ENCODE data around the gene CCT6B. TPM values are rescaled to one million over a fixed set of nuclear protein-coding genes. Genes with fewer than 3 reads are reported as not detected.

Gene CCT6B
- total RNA-seq, 1 donor from 2014 or later: 2.6 TPM

DNA sequence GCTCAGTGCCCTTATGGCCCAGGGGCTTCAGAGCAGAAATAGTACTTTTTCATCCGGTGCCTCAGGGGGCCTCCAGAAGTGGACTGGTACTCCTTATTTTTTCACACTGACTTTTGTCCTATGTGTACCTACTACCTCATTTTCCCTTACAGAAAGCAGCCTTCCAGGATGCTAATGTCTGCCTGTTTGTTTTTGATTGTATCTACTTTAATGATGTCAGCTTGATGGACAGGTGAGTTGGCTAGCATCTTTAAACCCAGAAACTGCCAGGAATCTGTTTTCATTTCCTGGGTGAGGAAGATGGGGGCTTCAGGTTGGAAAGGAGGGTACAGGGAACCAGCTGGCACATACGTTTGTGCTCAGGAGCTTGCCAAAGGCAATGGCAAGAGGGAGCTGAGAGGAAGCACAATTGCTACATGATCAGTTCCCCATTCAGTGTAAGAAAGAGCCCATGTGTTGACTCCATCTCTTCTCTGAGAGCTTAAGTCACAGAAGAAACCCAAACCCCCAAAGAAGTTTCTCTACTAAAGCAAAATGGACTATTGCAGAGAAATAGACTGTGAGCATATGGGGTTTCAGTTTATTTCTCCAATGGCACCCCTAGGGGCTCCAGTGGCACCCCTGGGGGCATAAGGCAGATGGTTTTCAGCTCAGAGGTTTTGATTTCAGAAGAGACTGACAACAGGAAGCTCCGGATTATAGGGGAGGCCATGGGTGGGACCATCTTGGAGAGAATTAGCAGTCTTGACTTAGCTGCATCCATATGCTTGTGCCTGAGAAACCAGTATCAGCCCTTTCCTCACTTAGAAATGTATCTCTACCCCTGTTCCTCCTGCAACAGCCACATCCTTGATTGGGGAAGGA, 35.4 kb upstream of the CCT6B start:
- H3K9me3 ChIP-seq (ENCODE audit: insufficient read depth, low read depth, low read length): no peaks in the 10 kb centered on the region
- H3K79me2 ChIP-seq (ENCODE audit: insufficient read depth, low read length): no peaks in the 10 kb centered on the region
- peaks cover 25% of the 10 kb centered on the region for H3K36me3 ChIP-seq (ENCODE audit: insufficient read depth, low read length)
- peaks cover 14% of the 10 kb centered on the region for H3K36me3 Mint-ChIP-seq (ENCODE audit: low read depth, unreplicated experiment)
- H2AFZ ChIP-seq (ENCODE audit: low read depth, low read length): no peak overlapping the region
- H4K20me1 ChIP-seq (ENCODE audit: insufficient read depth, low read length): no peaks in the 10 kb centered on the region
- H3K4me2 ChIP-seq (ENCODE audit: low read length): no peak overlapping the region
- H3K9me3 Mint-ChIP-seq (ENCODE audit: unreplicated experiment): no peaks in the 10 kb centered on the region
- H3K27ac Mint-ChIP-seq (ENCODE audit: unreplicated experiment): no peak overlapping the region
- H3K9ac ChIP-seq (ENCODE audit: low read length): no peak overlapping the region
- no peaks in the 10 kb centered on the region for H3K27me3 Mint-ChIP-seq (ENCODE audit: low read depth, unreplicated experiment)
- FAIRE-seq (no peak), DNase-seq (ENCODE audit: low read depth) (no peak)
- no peak overlapping the region for H3K4me3 ChIP-seq (ENCODE audit: insufficient read depth, low read depth, low read length)
- H3K4me1 ChIP-seq (ENCODE audit: insufficient read depth, low read length): peaks cover 11% of the 10 kb centered on the region
- TF ChIP-seq, protein P1, sequence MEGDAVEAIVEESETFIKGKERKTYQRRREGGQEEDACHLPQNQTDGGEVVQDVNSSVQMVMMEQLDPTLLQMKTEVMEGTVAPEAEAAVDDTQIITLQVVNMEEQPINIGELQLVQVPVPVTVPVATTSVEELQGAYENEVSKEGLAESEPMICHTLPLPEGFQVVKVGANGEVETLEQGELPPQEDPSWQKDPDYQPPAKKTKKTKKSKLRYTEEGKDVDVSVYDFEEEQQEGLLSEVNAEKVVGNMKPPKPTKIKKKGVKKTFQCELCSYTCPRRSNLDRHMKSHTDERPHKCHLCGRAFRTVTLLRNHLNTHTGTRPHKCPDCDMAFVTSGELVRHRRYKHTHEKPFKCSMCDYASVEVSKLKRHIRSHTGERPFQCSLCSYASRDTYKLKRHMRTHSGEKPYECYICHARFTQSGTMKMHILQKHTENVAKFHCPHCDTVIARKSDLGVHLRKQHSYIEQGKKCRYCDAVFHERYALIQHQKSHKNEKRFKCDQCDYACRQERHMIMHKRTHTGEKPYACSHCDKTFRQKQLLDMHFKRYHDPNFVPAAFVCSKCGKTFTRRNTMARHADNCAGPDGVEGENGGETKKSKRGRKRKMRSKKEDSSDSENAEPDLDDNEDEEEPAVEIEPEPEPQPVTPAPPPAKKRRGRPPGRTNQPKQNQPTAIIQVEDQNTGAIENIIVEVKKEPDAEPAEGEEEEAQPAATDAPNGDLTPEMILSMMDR (IDR thresholded peaks at IDR 0.05; ENCODE audit: insufficient read depth, low read depth, low read length): no peak
- no peak for TF ChIP-seq EZH2 (IDR thresholded peaks at IDR 0.05; ENCODE audit: insufficient read depth, low read length)
- no peak overlapping the region for H3K4me3 Mint-ChIP-seq (ENCODE audit: unreplicated experiment)
- H3K27ac ChIP-seq (ENCODE audit: low read depth, low read length): no peak overlapping the region
- H3K4me1 Mint-ChIP-seq (ENCODE audit: low read depth, unreplicated experiment): peaks cover 7% of the 10 kb centered on the region
- no peaks in the 10 kb centered on the region for H3K27me3 ChIP-seq (ENCODE audit: insufficient read depth, low read length)

DNA sequence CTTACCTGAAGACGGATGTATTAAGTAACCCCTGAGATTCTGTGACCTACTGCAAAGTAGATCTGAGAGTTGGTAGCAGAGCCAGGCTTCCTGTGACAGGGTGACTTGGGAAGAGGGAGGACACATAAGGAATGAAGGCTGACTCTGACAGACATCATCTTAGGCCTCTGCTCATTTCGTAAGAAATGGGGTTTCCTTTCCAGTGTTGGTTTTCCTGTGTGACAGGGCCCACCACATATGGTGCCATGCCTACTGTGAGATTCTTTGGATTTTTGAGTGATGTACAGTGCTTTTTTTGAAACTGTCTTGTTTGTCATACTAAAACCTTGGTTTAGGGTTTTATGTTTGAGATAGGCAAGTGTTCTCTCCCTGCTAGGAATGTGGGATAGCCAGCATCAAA, 31.8 kb upstream of the CCT6B start:
- no peak overlapping the region for H2AFZ ChIP-seq (ENCODE audit: low read depth, low read length)
- H3K27ac ChIP-seq (ENCODE audit: low read depth, low read length): no peak overlapping the region
- TF ChIP-seq, protein P1 (IDR thresholded peaks at IDR 0.05; ENCODE audit: insufficient read depth, low read depth, low read length): no peak
- no peak for TF ChIP-seq EZH2 (IDR thresholded peaks at IDR 0.05; ENCODE audit: insufficient read depth, low read length)
- FAIRE-seq: no peak
- H3K79me2 ChIP-seq (ENCODE audit: insufficient read depth, low read length): no peaks in the 10 kb centered on the region
- no peaks in the 10 kb centered on the region for H3K9me3 ChIP-seq (ENCODE audit: insufficient read depth, low read depth, low read length)
- Mint-ChIP-seq H3K4me1 (ENCODE audit: low read depth, unreplicated experiment) (peaks cover 4% of the 10 kb centered on the region), H3K4me3 (ENCODE audit: unreplicated experiment) (no peak overlapping the region), H3K27me3 (ENCODE audit: low read depth, unreplicated experiment) (no peaks in the 10 kb centered on the region), H3K9me3 (ENCODE audit: unreplicated experiment) (no peaks in the 10 kb centered on the region), H3K36me3 (ENCODE audit: low read depth, unreplicated experiment) (peaks cover 16% of the 10 kb centered on the region), H3K27ac (ENCODE audit: unreplicated experiment) (no peak overlapping the region)
- H3K36me3 ChIP-seq (ENCODE audit: insufficient read depth, low read length): peaks cover 36% of the 10 kb centered on the region
- no peak for DNase-seq (ENCODE audit: low read depth)
- H3K9ac ChIP-seq (ENCODE audit: low read length): no peak overlapping the region
- H4K20me1 ChIP-seq (ENCODE audit: insufficient read depth, low read length): no peaks in the 10 kb centered on the region
- no peak overlapping the region for H3K4me2 ChIP-seq (ENCODE audit: low read length)
- no peaks in the 10 kb centered on the region for H3K27me3 ChIP-seq (ENCODE audit: insufficient read depth, low read length)
- peaks cover 6% of the 10 kb centered on the region for H3K4me1 ChIP-seq (ENCODE audit: insufficient read depth, low read length)
- H3K4me3 ChIP-seq (ENCODE audit: insufficient read depth, low read depth, low read length): no peak overlapping the region

DNA sequence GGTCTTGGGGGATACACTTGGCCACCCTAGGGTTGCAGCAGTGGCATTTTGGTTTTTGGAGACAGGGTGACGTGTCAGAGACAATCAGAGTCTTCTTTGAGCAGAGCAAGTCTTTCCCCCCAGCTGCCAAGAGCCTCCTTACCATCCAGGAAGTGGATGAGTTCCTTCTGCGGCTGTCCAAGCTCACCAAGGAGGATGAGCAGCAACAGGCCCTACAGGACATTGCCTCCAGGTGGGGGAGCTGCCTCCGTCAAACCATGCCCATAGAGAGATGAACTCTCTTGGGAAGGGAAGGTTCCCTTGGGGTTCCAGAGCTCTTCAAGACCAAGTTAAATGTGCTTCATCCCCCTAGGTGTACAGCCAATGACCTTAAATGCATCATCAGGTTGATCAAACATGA, 30.3 kb upstream of the CCT6B start:
- Histone ChIP-seq H4K20me1 (ENCODE audit: insufficient read depth, low read length) (no peaks in the 10 kb centered on the region), H3K79me2 (ENCODE audit: insufficient read depth, low read length) (peaks cover 3% of the 10 kb centered on the region), H3K4me2 (ENCODE audit: low read length) (no peak overlapping the region), H3K27ac (ENCODE audit: low read depth, low read length) (no peak overlapping the region), H3K27me3 (ENCODE audit: insufficient read depth, low read length) (no peaks in the 10 kb centered on the region), H3K4me1 (ENCODE audit: insufficient read depth, low read length) (no peaks in the 10 kb centered on the region), H2AFZ (ENCODE audit: low read depth, low read length) (no peak overlapping the region), H3K9ac (ENCODE audit: low read length) (no peak overlapping the region), H3K9me3 (ENCODE audit: insufficient read depth, low read depth, low read length) (no peaks in the 10 kb centered on the region), H3K36me3 (ENCODE audit: insufficient read depth, low read length) (peaks cover 33% of the 10 kb centered on the region), H3K4me3 (ENCODE audit: insufficient read depth, low read depth, low read length) (no peak overlapping the region)
- Mint-ChIP-seq H3K4me1 (ENCODE audit: low read depth, unreplicated experiment) (no peaks in the 10 kb centered on the region), H3K27ac (ENCODE audit: unreplicated experiment) (no peak overlapping the region), H3K27me3 (ENCODE audit: low read depth, unreplicated experiment) (no peaks in the 10 kb centered on the region), H3K36me3 (ENCODE audit: low read depth, unreplicated experiment) (peaks cover 16% of the 10 kb centered on the region), H3K4me3 (ENCODE audit: unreplicated experiment) (no peak overlapping the region), H3K9me3 (ENCODE audit: unreplicated experiment) (no peaks in the 10 kb centered on the region)
- TF ChIP-seq, protein P1 (IDR thresholded peaks at IDR 0.05; ENCODE audit: insufficient read depth, low read depth, low read length): no peak
- TF ChIP-seq EZH2 (IDR thresholded peaks at IDR 0.05; ENCODE audit: insufficient read depth, low read length): no peak
- no peak for FAIRE-seq
- DNase-seq (ENCODE audit: low read depth): no peak

Measured in astrocyte (in vitro differentiated cells and primary cell).